ENCODE results near the gene RASGRF2.

The RASGRF2 gene

GRCh38 chr5:80953587-80953986 lies 6.6 kb upstream of the RASGRF2 start:
- DNase-seq: no peak

- no peak for DNase-seq
Observed at GRCh38 chr5:80955082-80955590, 5.0 kb upstream of the RASGRF2 start.

GRCh38 chr5:80956272-80956671 lies 3.9 kb upstream of the RASGRF2 start:
- no peak for DNase-seq

- peak; percentile 62 for DNase-seq
Observed at GRCh38 chr5:80957031-80957761, 3.0 kb upstream of the RASGRF2 start.

GRCh38 chr5:80958616-80959015 lies 1.5 kb upstream of the RASGRF2 start:
- no peak for DNase-seq

GRCh38 chr5:80959138-80959537 lies 1.0 kb upstream of the RASGRF2 start:
- DNase-seq: no peak

- no peak for DNase-seq
Observed at GRCh38 chr5:80960531-80961375, 590 bp downstream of the RASGRF2 start.

- no peak for DNase-seq
Observed at GRCh38 chr5:80961376-80962281, 1.5 kb downstream of the RASGRF2 start.

- DNase-seq: no peak
Observed at GRCh38 chr5:80962630-80963520, 2.7 kb downstream of the RASGRF2 start.

- DNase-seq: no peak
Observed at GRCh38 chr5:80963521-80963895, 3.3 kb downstream of the RASGRF2 start.

- DNase-seq: no peak
Observed at GRCh38 chr5:80963966-80964481, 3.9 kb downstream of the RASGRF2 start.

GRCh38 chr5:80964491-80964890 lies 4.3 kb downstream of the RASGRF2 start:
- no peak for DNase-seq

GRCh38 chr5:80964919-80965318 lies 4.8 kb downstream of the RASGRF2 start:
- DNase-seq: no peak

- DNase-seq: no peak
Observed at GRCh38 chr5:80967500-80968181, 7.5 kb downstream of the RASGRF2 start.

- DNase-seq: no peak
Observed at GRCh38 chr5:80973027-80973426, 12.9 kb downstream of the RASGRF2 start.

GRCh38 chr5:80975065-80975464 lies 14.9 kb downstream of the RASGRF2 start:
- DNase-seq: no peak

GRCh38 chr5:80976985-80977384 lies 16.8 kb downstream of the RASGRF2 start:
- no peak for DNase-seq

- no peak for DNase-seq
Observed at GRCh38 chr5:80977764-80978163, 17.6 kb downstream of the RASGRF2 start.

- DNase-seq: no peak
Observed at GRCh38 chr5:80978772-80979317, 18.7 kb downstream of the RASGRF2 start.

GRCh38 chr5:80982093-80982492 lies 21.9 kb downstream of the RASGRF2 start:
- no peak for DNase-seq
